GM12878 (cell line): ENCODE results near the gene FREM2. TPM values are rescaled to one million over a fixed set of nuclear protein-coding genes. Genes with fewer than 3 reads are reported as not detected.

Experiments used
- ATAC-seq: fragments of 200-7000 bp; cut with Tn5 transposase; 3 replicates; pipeline ENCODE4 v1.9.1; 2020; ENCODE audit warnings: mild to moderate bottlenecking, moderate library complexity
- BruUV-seq: library from RNA; stranded (reverse); fragments of 400-500 nt; replicated peaks from 2 replicates; lab custom pipeline; 2021; lab: Mats Ljungman, UMichigan
- CTCF ChIA-PET: fragments of 300-600 bp; sonication (Branson Sonifier 250); formaldehyde crosslinking; extraction: SDS; loops from one replicate; lab custom pipeline; 2021; ENCODE audit warnings: inconsistent platforms; lab: Yijun Ruan, JAX
- POLR2A ChIA-PET: fragments of 350-600 bp; formaldehyde crosslinking; extraction: SDS; loops from one replicate; lab custom pipeline; 2021; ENCODE audit warnings: inconsistent platforms; lab: Charles Lee
- RAD21 ChIA-PET: fragments of 300-600 bp; sonication (Branson Sonifier 250); formaldehyde crosslinking; loops from one replicate; lab custom pipeline; 2023; ENCODE audit warnings: antibody characterized with exemption; ENCODE audit not compliant: unreplicated experiment; lab: Charles Lee
- SMC1A ChIA-PET: fragments of 300-600 bp; sonication (Branson Sonifier 250); formaldehyde crosslinking; loops from one replicate; lab custom pipeline; 2023; ENCODE audit not compliant: unreplicated experiment, uncharacterized antibody; lab: Charles Lee
- DNase-seq: peaks from one replicate; pipeline ENCODE4 v3.0.0-alpha.2; 2011; ENCODE audit warnings: low read depth, low spot score
- FAIRE-seq: peaks from 3 replicates; lab custom pipeline; 2011; peaks lifted over from hg19 to GRCh38; lab: Jason Lieb, UNC
- H2AFZ ChIP-seq: 2 replicates; pipeline ENCODE4 v1.6.0; 2011; ENCODE audit warnings: low read depth, low read length, control low read depth; ENCODE audit not compliant: control insufficient read depth
- H3K27ac ChIP-seq: 2 replicates; pipeline ENCODE4 v1.5.1; 2011; ENCODE audit warnings: control low read depth; ENCODE audit not compliant: control insufficient read depth, insufficient read depth
- H3K27me3 ChIP-seq, 2 experiments: replicated peaks in 1 of 2; 2 replicates each; pipeline versions ENCODE4 v1.6.0 to v1.6.1; 2011; ENCODE audit warnings: low read length in 1 of 2; ENCODE audit not compliant: control insufficient read depth in 2 of 2, insufficient read depth in 2 of 2
- H3K36me3 ChIP-seq, 2 experiments: 2 replicates each; pipeline ENCODE4 v1.5.1; 2011; ENCODE audit warnings: low read length in 1 of 2; ENCODE audit not compliant: control insufficient read depth in 2 of 2, insufficient read depth in 2 of 2
- H3K4me1 ChIP-seq: 2 replicates; pipeline ENCODE4 v1.6.1; 2011; ENCODE audit warnings: mild to moderate bottlenecking, low read length, moderate library complexity, mixed read lengths; ENCODE audit not compliant: control insufficient read depth, insufficient read depth
- H3K4me2 ChIP-seq: 2 replicates; pipeline ENCODE4 v1.6.0; 2011; ENCODE audit warnings: control low read depth; ENCODE audit not compliant: control insufficient read depth, insufficient read depth
- H3K4me3 ChIP-seq: fragments of 200-600 bp; sonication (generic); 2 replicates; pipeline ENCODE4 v1.5.1; 2016
- H3K79me2 ChIP-seq: 2 replicates; pipeline ENCODE4 v1.6.0; 2011; ENCODE audit warnings: low read length; ENCODE audit not compliant: control insufficient read depth, insufficient read depth
- H3K9ac ChIP-seq: 2 replicates; pipeline ENCODE4 v1.8.0; 2011; ENCODE audit warnings: low read length, control low read depth, mixed read lengths; ENCODE audit not compliant: control insufficient read depth, insufficient read depth
- H3K9me3 ChIP-seq: replicated peaks from 3 replicates; pipeline ENCODE4 v1.5.1; 2011; ENCODE audit warnings: mild to moderate bottlenecking, low read length; ENCODE audit not compliant: control insufficient read depth, insufficient read depth
- H4K20me1 ChIP-seq: 2 replicates; pipeline ENCODE4 v1.6.0; 2011; ENCODE audit not compliant: control insufficient read depth, insufficient read depth
- BHLHE40 ChIP-seq, 2 experiments: fragments of 450-650 bp in 1 of 2; IDR thresholded peaks; 2 replicates each; pipeline ENCODE4 v1.6.1; 2011 to 2017; ENCODE audit warnings: low read depth in 2 of 2, borderline replicate concordance in 1 of 2, improper control_type of control experiment in 1 of 2, low read length in 1 of 2, mild to moderate bottlenecking in 1 of 2
- FOXK2 ChIP-seq: fragments of 450-650 bp; IDR thresholded peaks from 2 replicates; pipeline ENCODE4 v1.6.1; 2017; ENCODE audit warnings: mild to moderate bottlenecking, moderate library complexity
- KDM1A ChIP-seq: fragments of 200-600 bp; sonication (generic); IDR thresholded peaks from 2 replicates; pipeline ENCODE4 v1.6.1; 2016; ENCODE audit warnings: borderline replicate concordance
- PBX3 ChIP-seq: IDR thresholded peaks from 2 replicates; pipeline ENCODE4 v1.6.1; 2011; ENCODE audit warnings: mild to moderate bottlenecking, low read depth, low read length, moderate library complexity; ENCODE audit not compliant: insufficient replicate concordance
- POLR2A ChIP-seq: IDR thresholded peaks from 2 replicates; pipeline ENCODE4 v1.6.1; 2011; ENCODE audit warnings: low read depth, mild to moderate bottlenecking, low read length
- SIN3A ChIP-seq: IDR thresholded peaks from 2 replicates; pipeline ENCODE4 v1.6.1; 2012; ENCODE audit warnings: low read depth, low read length, improper control_type of control experiment
- WGBS: methylation state at CpG from one replicate; pipeline ENCODE4 v1.1.6; 2016; ENCODE audit warnings: low lambda C conversion rate; ENCODE audit not compliant: insufficient replicate concordance, insufficient coverage; ENCODE audit errors: missing lambda C conversion rate; 5-methylcytosine and 5-hydroxymethylcytosine counted together
- in situ Hi-C: fragments of 300-500 bp; cut with MboI; formaldehyde crosslinking; loops from 9 replicates; pipeline ENCODE4 v1.14.3; 2018; ENCODE audit warnings: mixed read lengths
- intact Hi-C: fragments of 100-400 bp; cut with micrococcal nuclease; formaldehyde crosslinking; loops from one replicate; pipeline ENCODE4 v1.14.2; 2022; ENCODE audit not compliant: unreplicated experiment
- polyA plus RNA-seq, 11 experiments: library from polyadenylated mRNA; depleted of rRNA in 4 of 11; unstranded in 6 of 11; stranded (reverse) in 5 of 11; fragments of >200 nt; fragmentation: Nextera tagmentation in 4 of 11; fragmentation: Illumina TruSeq in 1 of 11; extraction: Ambion mirVana in 4 of 11; extraction: Trizol in 1 of 11; gene quantifications; 1 replicate in 1 of 11; 2 replicates in 10 of 11; pipeline versions ENCODE4 v1.2.1 to v1.2.3, GENCODE V29; 2011 to 2016; ENCODE audit warnings: inconsistent platforms in 2 of 11, missing spikeins in 2 of 11, low read depth in 1 of 11
- total RNA-seq, 4 experiments: library from RNA; depleted of rRNA in 3 of 4; stranded (reverse); fragments of >200 nt in 3 of 4; fragmentation: Illumina TruSeq in 1 of 4; extraction: Trizol in 1 of 4; gene quantifications; 2 replicates each; pipeline versions ENCODE4 v1.2.1 to v1.2.3, GENCODE V29; 2013 to 2021
- TF ChIP-seq, protein P1 (sequence below): fragments of 450-650 bp; IDR thresholded peaks from 2 replicates; pipeline ENCODE4 v1.6.1; 2014; ENCODE audit warnings: mild to moderate bottlenecking

FREM2 gene
- total and polyA plus RNA-seq, 10 of the 15 experiments (the other 5 are each of a cell fraction or from before 2014, with no cell fraction given) = 0.02 to 0.12 (median 0.05) TPM; not detected in 2

GRCh38 chr13:38848360-38848759 lies 161.5 kb downstream of the FREM2 start:
- ATAC-seq (no peak), DNase-seq (no peak), FAIRE-seq (no peak)
- 38% methylated on average over 7 of the region's 7 CpGs for WGBS
- Histone ChIP-seq H3K27me3 (no peaks in the 10 kb centered on the region), H3K4me2 (no peak overlapping the region), H2AFZ (no peak overlapping the region), H3K79me2 (no peaks in the 10 kb centered on the region), H3K4me1 (no peaks in the 10 kb centered on the region), H3K9me3 (no peaks in the 10 kb centered on the region), H3K36me3 (no peaks in the 10 kb centered on the region), H3K4me3 (no peak overlapping the region), H4K20me1 (no peaks in the 10 kb centered on the region), H3K9ac (no peak overlapping the region), H3K27ac (no peak overlapping the region)
- BruUV-seq = no TSS peak
- intact Hi-C loops = no loop called here
- ChIA-PET CTCF (interaction anchor here (1.3 to 2.0 kb wide), 3 partner anchors 14 to 29 kb away, joined by 3 to 5 read pairs (median 3); no protein-coding TSS in a partner anchor), RAD21 (interaction anchor here (1.0 to 1.6 kb wide), 2 partner anchors 13 to 18 kb away, joined by 3 to 4 read pairs; no protein-coding TSS in a partner anchor), POLR2A (no interaction called here), SMC1A (interaction anchor here (1.1 to 2.2 kb wide), 3 partner anchors 23 to 36 kb away, joined by 3 to 10 read pairs (median 3); no protein-coding TSS in a partner anchor)
- in situ Hi-C loops = no loop called here
- TF ChIP-seq POLR2A (no peak), SIN3A (no peak), FOXK2 (no peak), BHLHE40 (IDR thresholded peaks at IDR 0.05; ENCODE audit: borderline replicate concordance in 1 of 2, low read depth in 2 of 2, low read length in 1 of 2) (no peak), KDM1A (no peak), PBX3 (no peak)
- TF ChIP-seq, protein P1, sequence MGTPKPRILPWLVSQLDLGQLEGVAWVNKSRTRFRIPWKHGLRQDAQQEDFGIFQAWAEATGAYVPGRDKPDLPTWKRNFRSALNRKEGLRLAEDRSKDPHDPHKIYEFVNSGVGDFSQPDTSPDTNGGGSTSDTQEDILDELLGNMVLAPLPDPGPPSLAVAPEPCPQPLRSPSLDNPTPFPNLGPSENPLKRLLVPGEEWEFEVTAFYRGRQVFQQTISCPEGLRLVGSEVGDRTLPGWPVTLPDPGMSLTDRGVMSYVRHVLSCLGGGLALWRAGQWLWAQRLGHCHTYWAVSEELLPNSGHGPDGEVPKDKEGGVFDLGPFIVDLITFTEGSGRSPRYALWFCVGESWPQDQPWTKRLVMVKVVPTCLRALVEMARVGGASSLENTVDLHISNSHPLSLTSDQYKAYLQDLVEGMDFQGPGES = no peak
